ENCODE results near the gene POU4F3.
"Not testable (repeated sequence)": the region's sequence is repeated elsewhere in the genome, so short reads cannot be mapped to it uniquely, and the experiment has no call there.

POU4F3 gene

GRCh38 chr5:146338774-146339714, at the start of gene POU4F3:
TSS of gene POU4F3 (plus strand) at chr5:146338839. CDS start at chr5:146339113, 274 bp downstream.
- peak; percentile 68 for DNase-seq (ENCODE audit: low spot score)

GRCh38 chr5:146290318-146290717, 48.3 kb upstream of the POU4F3 start:
- no peak for DNase-seq (ENCODE audit: low spot score)

GRCh38 chr5:146291421-146292074, 47.1 kb upstream of the POU4F3 start:
- DNase-seq (ENCODE audit: low spot score) = peak; percentile 57

- no peak for DNase-seq (ENCODE audit: low spot score)
Measured at GRCh38 chr5:146296245-146296644, 42.4 kb upstream of the POU4F3 start.

GRCh38 chr5:146298920-146299319, 39.7 kb upstream of the POU4F3 start:
- DNase-seq (ENCODE audit: low spot score) = not testable (repeated sequence)

GRCh38 chr5:146301626-146302025, 37.0 kb upstream of the POU4F3 start:
- DNase-seq (ENCODE audit: low spot score) = no peak

- DNase-seq (ENCODE audit: low spot score) = no peak
Measured at GRCh38 chr5:146302406-146302805, 36.2 kb upstream of the POU4F3 start.

- DNase-seq (ENCODE audit: low spot score) = no peak
Measured at GRCh38 chr5:146306838-146307237, 31.8 kb upstream of the POU4F3 start.

GRCh38 chr5:146307796-146308195, 30.8 kb upstream of the POU4F3 start:
- peak; percentile 51 for DNase-seq (ENCODE audit: low spot score)

- DNase-seq (ENCODE audit: low spot score) = no peak
Measured at GRCh38 chr5:146310540-146310939, 28.1 kb upstream of the POU4F3 start.

GRCh38 chr5:146311278-146311677, 27.4 kb upstream of the POU4F3 start:
- DNase-seq (ENCODE audit: low spot score) = no peak

- no peak for DNase-seq (ENCODE audit: low spot score)
Measured at GRCh38 chr5:146313027-146313426, 25.6 kb upstream of the POU4F3 start.

GRCh38 chr5:146321571-146321970, 17.1 kb upstream of the POU4F3 start:
- no peak for DNase-seq (ENCODE audit: low spot score)

- no peak for DNase-seq (ENCODE audit: low spot score)
Measured at GRCh38 chr5:146327257-146327870, 11.3 kb upstream of the POU4F3 start.

- DNase-seq (ENCODE audit: low spot score) = no peak
Measured at GRCh38 chr5:146327989-146328388, 10.7 kb upstream of the POU4F3 start.

- DNase-seq (ENCODE audit: low spot score) = no peak
Measured at GRCh38 chr5:146329697-146330096, 8.9 kb upstream of the POU4F3 start.

GRCh38 chr5:146331423-146331822, 7.2 kb upstream of the POU4F3 start:
- no peak for DNase-seq (ENCODE audit: low spot score)

- no peak for DNase-seq (ENCODE audit: low spot score)
Measured at GRCh38 chr5:146334074-146334533, 4.5 kb upstream of the POU4F3 start.

GRCh38 chr5:146336197-146336596, 2.4 kb upstream of the POU4F3 start:
- DNase-seq (ENCODE audit: low spot score) = no peak

GRCh38 chr5:146337264-146337904, 1.3 kb upstream of the POU4F3 start:
- DNase-seq (ENCODE audit: low spot score) = no peak

- no peak for DNase-seq (ENCODE audit: low spot score)
Measured at GRCh38 chr5:146337928-146338327, 711 bp upstream of the POU4F3 start.

GRCh38 chr5:146339715-146340259, 1.1 kb downstream of the POU4F3 start:
- DNase-seq (ENCODE audit: low spot score) = no peak
